Osteoblast (primary cell): ENCODE results near the gene MIS12. TPM values are rescaled to one million over a fixed set of nuclear protein-coding genes. Genes with fewer than 3 reads are reported as not detected.

Experiments used
- DNase-seq: peaks from one replicate; pipeline ENCODE4 v3.0.0; 2011; ENCODE audit warnings: low spot score, mixed read lengths; ENCODE audit not compliant: insufficient read length; ENCODE audit errors: missing footprints
- H2AFZ ChIP-seq: 2 replicates; pipeline ENCODE4 v1.6.0; 2011; ENCODE audit warnings: mild to moderate bottlenecking, low read length
- H3K27ac ChIP-seq: 2 replicates; pipeline ENCODE4 v1.5.1; 2011; ENCODE audit warnings: mild to moderate bottlenecking, low read depth, low read length, moderate library complexity
- H3K27me3 ChIP-seq: 2 replicates; pipeline ENCODE4 v1.6.0; 2012; ENCODE audit warnings: mild to moderate bottlenecking, control low read depth, inconsistent platforms, low read length, moderate library complexity; ENCODE audit not compliant: insufficient read depth
- H3K36me3 ChIP-seq: 2 replicates; pipeline ENCODE4 v1.5.1; 2011; ENCODE audit warnings: mild to moderate bottlenecking, low read length, control low read depth, moderate library complexity; ENCODE audit not compliant: insufficient read depth
- H3K4me1 ChIP-seq: 2 replicates; pipeline ENCODE4 v1.5.1; 2011; ENCODE audit warnings: mild to moderate bottlenecking, low read length, control low read depth, moderate library complexity; ENCODE audit not compliant: insufficient read depth
- H3K4me2 ChIP-seq: 2 replicates; pipeline ENCODE4 v1.6.0; 2011; ENCODE audit warnings: mild to moderate bottlenecking, low read length; ENCODE audit not compliant: insufficient read depth
- H3K4me3 ChIP-seq: fragments of 200-600 bp; sonication (generic); 3 replicates; pipeline ENCODE4 v1.5.1; 2012; ENCODE audit warnings: mild to moderate bottlenecking, low read length, inconsistent platforms; ENCODE audit not compliant: insufficient read depth
- H3K79me2 ChIP-seq: 2 replicates; pipeline ENCODE4 v1.6.0; 2012; ENCODE audit warnings: mild to moderate bottlenecking, low read length, control low read depth, inconsistent platforms; ENCODE audit not compliant: insufficient read depth
- H3K9me3 ChIP-seq: 2 replicates; pipeline ENCODE4 v1.5.1; 2011; ENCODE audit warnings: low read depth, low read length, control low read depth
- H4K20me1 ChIP-seq: 2 replicates; pipeline ENCODE4 v1.6.0; 2012; ENCODE audit warnings: mild to moderate bottlenecking, low read length, control low read depth; ENCODE audit not compliant: insufficient read depth
- total RNA-seq: library from RNA; depleted of rRNA; stranded (reverse); fragments of >200 nt; gene quantifications from 2 replicates; pipeline ENCODE4 v1.2.3, GENCODE V29; 2012
- TF ChIP-seq, protein P1 (sequence below): IDR thresholded peaks from 2 replicates; pipeline ENCODE4 v1.5.1; 2011; ENCODE audit warnings: mild to moderate bottlenecking, low read depth, low read length, moderate library complexity; ENCODE audit errors: extremely low read depth

Gene MIS12
- total RNA-seq, 1 donor, result 10.9 TPM

- TF ChIP-seq, protein P1, sequence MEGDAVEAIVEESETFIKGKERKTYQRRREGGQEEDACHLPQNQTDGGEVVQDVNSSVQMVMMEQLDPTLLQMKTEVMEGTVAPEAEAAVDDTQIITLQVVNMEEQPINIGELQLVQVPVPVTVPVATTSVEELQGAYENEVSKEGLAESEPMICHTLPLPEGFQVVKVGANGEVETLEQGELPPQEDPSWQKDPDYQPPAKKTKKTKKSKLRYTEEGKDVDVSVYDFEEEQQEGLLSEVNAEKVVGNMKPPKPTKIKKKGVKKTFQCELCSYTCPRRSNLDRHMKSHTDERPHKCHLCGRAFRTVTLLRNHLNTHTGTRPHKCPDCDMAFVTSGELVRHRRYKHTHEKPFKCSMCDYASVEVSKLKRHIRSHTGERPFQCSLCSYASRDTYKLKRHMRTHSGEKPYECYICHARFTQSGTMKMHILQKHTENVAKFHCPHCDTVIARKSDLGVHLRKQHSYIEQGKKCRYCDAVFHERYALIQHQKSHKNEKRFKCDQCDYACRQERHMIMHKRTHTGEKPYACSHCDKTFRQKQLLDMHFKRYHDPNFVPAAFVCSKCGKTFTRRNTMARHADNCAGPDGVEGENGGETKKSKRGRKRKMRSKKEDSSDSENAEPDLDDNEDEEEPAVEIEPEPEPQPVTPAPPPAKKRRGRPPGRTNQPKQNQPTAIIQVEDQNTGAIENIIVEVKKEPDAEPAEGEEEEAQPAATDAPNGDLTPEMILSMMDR, result no peak
- no peak for DNase-seq
- H3K79me2 ChIP-seq, result peaks cover 43% of the 10 kb centered on the region
- peak overlapping the region; percentile 46 for H3K27ac ChIP-seq
- peaks cover 19% of the 10 kb centered on the region for H3K4me1 ChIP-seq
- H3K4me2 ChIP-seq, result peak overlapping the region; percentile 97
- peaks cover 8% of the 10 kb centered on the region for H4K20me1 ChIP-seq
- H3K27me3 ChIP-seq, result no peaks in the 10 kb centered on the region
- H3K4me3 ChIP-seq, result peak overlapping the region; percentile 96
- H3K36me3 ChIP-seq, result peaks cover 45% of the 10 kb centered on the region
- peak overlapping the region; percentile 90 for H2AFZ ChIP-seq
- H3K9me3 ChIP-seq, result no peaks in the 10 kb centered on the region
Measured at GRCh38 chr17:5439446-5439764, 47.0 kb upstream of the MIS12 start.

DNA sequence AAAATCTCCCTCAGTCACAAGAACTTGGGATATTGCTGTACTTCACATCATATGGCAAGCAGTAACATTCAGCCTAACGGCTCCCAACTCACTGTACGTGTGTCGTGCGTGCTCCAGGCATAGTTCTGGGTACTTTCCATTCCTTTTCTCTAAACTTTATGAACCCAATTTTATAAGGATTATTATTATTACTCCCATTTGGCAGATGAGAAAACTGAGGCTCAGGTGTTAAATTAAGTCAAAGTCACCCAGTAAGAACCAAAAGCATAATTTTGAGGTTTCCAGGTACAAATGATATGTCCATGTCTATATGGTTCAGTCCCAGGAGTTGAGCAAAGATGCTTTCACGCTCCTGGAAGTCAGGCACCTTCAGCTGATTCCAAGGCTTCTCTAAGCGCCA lies 42.6 kb upstream of the MIS12 start:
- Histone ChIP-seq H3K27me3 (no peaks in the 10 kb centered on the region), H3K36me3 (peaks cover 55% of the 10 kb centered on the region), H2AFZ (no peak overlapping the region), H3K79me2 (peaks cover 5% of the 10 kb centered on the region), H3K4me3 (no peak overlapping the region), H4K20me1 (no peaks in the 10 kb centered on the region), H3K9me3 (no peaks in the 10 kb centered on the region), H3K4me1 (peaks cover 6% of the 10 kb centered on the region), H3K27ac (no peak overlapping the region), H3K4me2 (no peak overlapping the region)
- DNase-seq, result no peak
- TF ChIP-seq, protein P1, result no peak

DNA sequence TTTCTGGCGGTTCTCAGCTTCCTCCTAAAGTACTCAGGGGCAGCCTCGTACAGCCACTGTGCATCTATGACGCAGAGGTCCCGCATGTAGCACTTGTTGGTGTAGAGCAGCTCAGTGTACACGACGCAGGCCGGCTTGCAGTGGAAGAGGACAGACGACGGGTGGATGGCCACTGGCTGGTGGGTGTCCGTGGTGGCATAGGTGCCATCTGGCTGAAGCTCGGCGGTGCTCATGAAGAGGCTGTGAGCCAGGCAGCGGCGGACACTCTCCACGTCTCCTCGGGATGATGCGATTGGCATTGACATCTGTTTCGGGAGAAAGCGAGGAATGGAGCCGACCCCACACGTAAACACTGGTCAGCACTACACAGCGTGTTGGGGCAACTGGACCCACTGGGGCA lies 42.2 kb upstream of the MIS12 start:
- TF ChIP-seq, protein P1, result no peak
- no peak overlapping the region for H3K4me3 ChIP-seq
- H3K4me2 ChIP-seq, result no peak overlapping the region

GRCh38 chr17:5446786-5447185 lies 39.6 kb upstream of the MIS12 start:
- Histone ChIP-seq H2AFZ (no peak overlapping the region), H3K36me3 (peaks cover 70% of the 10 kb centered on the region), H3K4me2 (no peak overlapping the region), H3K27me3 (no peaks in the 10 kb centered on the region), H3K9me3 (no peaks in the 10 kb centered on the region), H4K20me1 (no peaks in the 10 kb centered on the region), H3K27ac (no peak overlapping the region), H3K4me3 (no peak overlapping the region), H3K79me2 (peaks cover 3% of the 10 kb centered on the region), H3K4me1 (no peaks in the 10 kb centered on the region)
- TF ChIP-seq, protein P1, result no peak
- DNase-seq, result no peak

More for the DNA sequence above, 42.2 kb upstream of the MIS12 start:
- Histone ChIP-seq H3K36me3 (peaks cover 58% of the 10 kb centered on the region), H3K9me3 (no peaks in the 10 kb centered on the region), H4K20me1 (no peaks in the 10 kb centered on the region), H3K79me2 (peaks cover 3% of the 10 kb centered on the region), H3K27me3 (no peaks in the 10 kb centered on the region), H3K4me1 (peaks cover 5% of the 10 kb centered on the region), H2AFZ (no peak overlapping the region), H3K27ac (no peak overlapping the region)
- DNase-seq, result no peak
